Esophagus squamous epithelium (tissue), 4 donors: ENCODE results near the gene DUSP2.

Experiments used
- POLR2A ChIP-seq, 4 donors: fragments of 450-650 bp; IDR thresholded peaks; one replicate each; pipeline ENCODE4 v1.6.1; 2017; ENCODE audit warnings: antibody characterized with exemption in 4 of 4, mild to moderate bottlenecking in 4 of 4, moderate library complexity in 3 of 4
- TF ChIP-seq, protein P1 (sequence below), 6 experiments: fragments of 450-650 bp in 4 of 6; fragments of 200-600 bp in 2 of 6; sonication (generic) in 2 of 6; IDR thresholded peaks; one replicate each; pipeline ENCODE4 v1.5.1; 2016 to 2019; ENCODE audit warnings: antibody characterized with exemption in 6 of 6, mild to moderate bottlenecking in 4 of 6, moderate library complexity in 4 of 6

DNA sequence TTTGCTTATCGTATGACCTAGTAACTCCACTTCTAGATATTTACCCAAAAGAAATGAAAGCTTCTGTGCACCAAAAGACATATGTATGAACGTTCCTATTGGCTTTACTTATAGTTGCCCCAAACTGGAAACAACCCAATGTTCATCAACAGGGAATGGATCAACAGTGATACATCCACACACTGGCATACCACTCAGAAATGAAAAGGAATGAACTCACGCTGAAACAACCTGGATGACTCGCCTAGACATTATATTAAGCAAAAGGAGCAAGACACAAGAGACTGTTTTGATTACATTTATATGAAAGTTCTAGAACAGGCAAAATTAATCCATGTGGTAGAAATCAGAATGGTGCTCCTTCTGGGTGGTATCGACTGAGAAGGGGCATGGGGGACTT is 47.8 kb downstream of the DUSP2 start:
- TF ChIP-seq, protein P1, sequence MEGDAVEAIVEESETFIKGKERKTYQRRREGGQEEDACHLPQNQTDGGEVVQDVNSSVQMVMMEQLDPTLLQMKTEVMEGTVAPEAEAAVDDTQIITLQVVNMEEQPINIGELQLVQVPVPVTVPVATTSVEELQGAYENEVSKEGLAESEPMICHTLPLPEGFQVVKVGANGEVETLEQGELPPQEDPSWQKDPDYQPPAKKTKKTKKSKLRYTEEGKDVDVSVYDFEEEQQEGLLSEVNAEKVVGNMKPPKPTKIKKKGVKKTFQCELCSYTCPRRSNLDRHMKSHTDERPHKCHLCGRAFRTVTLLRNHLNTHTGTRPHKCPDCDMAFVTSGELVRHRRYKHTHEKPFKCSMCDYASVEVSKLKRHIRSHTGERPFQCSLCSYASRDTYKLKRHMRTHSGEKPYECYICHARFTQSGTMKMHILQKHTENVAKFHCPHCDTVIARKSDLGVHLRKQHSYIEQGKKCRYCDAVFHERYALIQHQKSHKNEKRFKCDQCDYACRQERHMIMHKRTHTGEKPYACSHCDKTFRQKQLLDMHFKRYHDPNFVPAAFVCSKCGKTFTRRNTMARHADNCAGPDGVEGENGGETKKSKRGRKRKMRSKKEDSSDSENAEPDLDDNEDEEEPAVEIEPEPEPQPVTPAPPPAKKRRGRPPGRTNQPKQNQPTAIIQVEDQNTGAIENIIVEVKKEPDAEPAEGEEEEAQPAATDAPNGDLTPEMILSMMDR (IDR thresholded peaks at IDR 0.05) = no peak
- no peak for TF ChIP-seq POLR2A (IDR thresholded peaks at IDR 0.05)
